ENCODE data around the gene IPO13. TPM values are rescaled to one million over a fixed set of nuclear protein-coding genes. Genes with fewer than 3 reads are reported as not detected.

The IPO13 gene
- total RNA-seq, 4 donors from 2014 or later: 19.3 to 32.4 (median 20.5) TPM

- WGBS, 2 donors: 90 to 94% methylated on average over 3 to 5 of the region's 13 CpGs
- peaks cover 0 to 22% (median 0%) of the 10 kb centered on the region in 4 donors for H3K27me3 ChIP-seq
Observed at GRCh38 chr1:43931711-43932660, 14.8 kb upstream of the IPO13 start.

GRCh38 chr1:43932786-43933385, 13.9 kb upstream of the IPO13 start:
- Histone ChIP-seq H3K9me3 (no peaks in the 10 kb centered on the region), H3K36me3 (peaks cover 0 to 3% (median 0%) of the 10 kb centered on the region in 3 donors), H3K27ac (peak overlapping the region; percentile 57 to 74 (median 66)), H3K4me1 (peaks cover 25 to 81% (median 58%) of the 10 kb centered on the region in 3 donors), H3K4me3 (peak overlapping the region; percentile 22 to 61 (median 44)), H3K27me3 (peaks cover 0 to 22% (median 0%) of the 10 kb centered on the region in 4 donors)
- no peak for TF ChIP-seq CTCF (IDR thresholded peaks at IDR 0.05)
- no peak for TF ChIP-seq POLR2A (IDR thresholded peaks at IDR 0.05)
- 41 to 53% methylated on average over 3 to 5 of the region's 8 CpGs for WGBS, 2 donors
- no peak for DNase-seq
- intact Hi-C loops (cut with DNase I): no loop called here

More at GRCh38 chr1:43931711-43932660, 14.8 kb upstream of the IPO13 start:
- Histone ChIP-seq H3K9me3 (no peaks in the 10 kb centered on the region), H3K4me3 (no peak overlapping the region), H3K4me1 (peaks cover 25 to 72% (median 53%) of the 10 kb centered on the region in 3 donors), H3K36me3 (peaks cover 0 to 1% (median 0%) of the 10 kb centered on the region in 3 donors), H3K27ac (no peak overlapping the region)
- no peak for DNase-seq
- intact Hi-C loops (cut with DNase I): no loop called here
- TF ChIP-seq POLR2A (IDR thresholded peaks at IDR 0.05): no peak
- no peak for TF ChIP-seq CTCF (IDR thresholded peaks at IDR 0.05)

- peak in 2 of 4 donors; percentile 7 to 28 for TF ChIP-seq POLR2A (IDR thresholded peaks at IDR 0.05)
- no peak for TF ChIP-seq CTCF (IDR thresholded peaks at IDR 0.05)
- intact Hi-C loops (cut with DNase I): loop anchor here (2.0 kb wide), 1 partner anchor 171 kb away; no protein-coding TSS in a partner anchor
- Histone ChIP-seq H3K9me3 (no peaks in the 10 kb centered on the region), H3K27me3 (peaks cover 0 to 22% (median 0%) of the 10 kb centered on the region in 4 donors), H3K4me3 (peak within 1 kb of the TSS; percentile 22 to 61 (median 44)), H3K36me3 (peaks cover 0 to 3% (median 0%) of the 10 kb centered on the region in 3 donors), H3K27ac (peak within 1 kb of the TSS; percentile 57 to 74 (median 66)), H3K4me1 (peaks cover 25 to 85% (median 58%) of the 10 kb centered on the region in 3 donors)
- no peak for DNase-seq
- WGBS, 2 donors: 0% methylated on average over 9 of the region's 42 CpGs
Observed at GRCh38 chr1:43933386-43934100, 13.2 kb upstream of the IPO13 start, which contains the start of gene ARTN. Gene ARTN, plus strand, starts transcription at chr1:43933801. Its CDS starts 1,856 bp downstream, at chr1:43935657.

GRCh38 chr1:43934101-43934985, 12.4 kb upstream of the IPO13 start:
- peak overlapping the region; percentile 57 to 74 (median 66) for H3K27ac ChIP-seq
- H3K4me1 ChIP-seq: peaks cover 25 to 88% (median 58%) of the 10 kb centered on the region in 3 donors
- intact Hi-C loops (cut with DNase I): loop anchor here (2.0 kb wide), 1 partner anchor 172 kb away; no protein-coding TSS in a partner anchor
- peaks cover 0 to 22% (median 0%) of the 10 kb centered on the region in 4 donors for H3K27me3 ChIP-seq
- peak overlapping the region; percentile 22 to 61 (median 44) for H3K4me3 ChIP-seq
- H3K36me3 ChIP-seq: peaks cover 0 to 3% (median 0%) of the 10 kb centered on the region in 3 donors
- TF ChIP-seq CTCF (IDR thresholded peaks at IDR 0.05): peak; percentile 66 to 92 (median 87)
- no peak for TF ChIP-seq POLR2A (IDR thresholded peaks at IDR 0.05)
- DNase-seq: no peak
- 11 to 17% methylated on average over 8 to 9 of the region's 13 CpGs for WGBS, 2 donors
- H3K9me3 ChIP-seq: no peaks in the 10 kb centered on the region

Measured in esophagus squamous epithelium (tissue), 5 donors.